Astrocyte (in vitro differentiated cells and primary cell): ENCODE measurements around the gene TMEM63C.

Experiments used
- CTCF ChIP-seq: IDR thresholded peaks from 2 replicates; pipeline ENCODE4 v1.5.1; 2011; ENCODE audit warnings: low read depth, mild to moderate bottlenecking, inconsistent platforms, low read length, moderate library complexity; ENCODE audit not compliant: insufficient read depth
- EZH2 ChIP-seq: IDR thresholded peaks from 2 replicates; pipeline ENCODE4 v1.6.1; 2012; ENCODE audit warnings: mild to moderate bottlenecking, low read length, inconsistent platforms; ENCODE audit not compliant: insufficient read depth

- TF ChIP-seq CTCF (no peak), EZH2 (no peak)
Observed at GRCh38 chr14:77186911-77187648, 5.5 kb downstream of the TMEM63C start.
